GM23338 (cell line): ENCODE data around the gene ITGB5. TPM values are rescaled to one million over a fixed set of nuclear protein-coding genes. Genes with fewer than 3 reads are reported as not detected.

Experiments
- ATAC-seq: fragments of 200-7000 bp; cut with Tn5 transposase; 3 replicates; pipeline ENCODE4 v1.9.1; 2020
- DNase-seq: peaks from one replicate; pipeline ENCODE4 v3.0.0-alpha.2; 2015; ENCODE audit warnings: low spot score
- H2AFZ ChIP-seq: fragments of 200-600 bp; sonication (generic); 2 replicates; pipeline ENCODE4 v1.8.0; 2016; ENCODE audit warnings: antibody characterized with exemption, mild to moderate bottlenecking, moderate library complexity
- H3F3A ChIP-seq: fragments of 200-600 bp; sonication (generic); replicated peaks from 2 replicates; pipeline ENCODE4 v1.8.0; 2017; ENCODE audit warnings: antibody characterized with exemption, mixed run types, low read depth
- H3K27ac ChIP-seq: fragments of 200-600 bp; sonication (generic); 2 replicates; pipeline ENCODE4 v1.6.1; 2016; ENCODE audit warnings: low read depth
- H3K27me3 ChIP-seq: fragments of 200-600 bp; sonication (generic); 2 replicates; pipeline ENCODE4 v1.8.0; 2016; ENCODE audit warnings: mild to moderate bottlenecking, mixed run types, moderate library complexity; ENCODE audit not compliant: insufficient read depth
- H3K36me3 ChIP-seq: fragments of 200-600 bp; sonication (generic); 2 replicates; pipeline ENCODE4 v1.8.0; 2016; ENCODE audit warnings: mild to moderate bottlenecking; ENCODE audit not compliant: insufficient read depth
- H3K4me1 ChIP-seq: fragments of 200-600 bp; sonication (generic); 2 replicates; pipeline ENCODE4 v1.8.0; 2016; ENCODE audit warnings: mild to moderate bottlenecking, moderate library complexity; ENCODE audit not compliant: insufficient read depth
- H3K4me2 ChIP-seq: fragments of 200-600 bp; sonication (generic); 2 replicates; pipeline ENCODE4 v1.7.1; 2017; ENCODE audit warnings: mixed run types
- H3K4me3 ChIP-seq: fragments of 200-600 bp; sonication (generic); 2 replicates; pipeline ENCODE4 v1.6.1; 2016; ENCODE audit warnings: mixed run types
- H3K79me2 ChIP-seq: fragments of 200-600 bp; sonication (generic); replicated peaks from 2 replicates; pipeline ENCODE4 v1.8.0; 2017; ENCODE audit warnings: mild to moderate bottlenecking; ENCODE audit not compliant: insufficient read depth
- H3K9me2 ChIP-seq: fragments of 200-600 bp; sonication (generic); 2 replicates; pipeline ENCODE4 v1.8.0; 2017; ENCODE audit not compliant: insufficient read depth
- H4K20me1 ChIP-seq: fragments of 200-600 bp; sonication (generic); replicated peaks from 2 replicates; pipeline ENCODE4 v1.8.0; 2017; ENCODE audit warnings: mild to moderate bottlenecking; ENCODE audit not compliant: insufficient read depth
- H3K27ac Mint-ChIP-seq: 2 replicates; pipeline ENCODE4 v1.8.0; 2020; ENCODE audit warnings: inconsistent platforms, mild to moderate bottlenecking, moderate library complexity, mixed read lengths
- H3K27me3 Mint-ChIP-seq: 3 replicates; pipeline ENCODE4 v1.8.0; 2022; ENCODE audit warnings: low read depth, mild to moderate bottlenecking, moderate library complexity, mixed read lengths, inconsistent platforms; ENCODE audit not compliant: insufficient read depth, poor library complexity
- H3K36me3 Mint-ChIP-seq: 3 replicates; pipeline ENCODE4 v1.8.0; 2021; ENCODE audit warnings: low read depth, mild to moderate bottlenecking, inconsistent platforms, moderate library complexity, mixed read lengths
- H3K4me1 Mint-ChIP-seq: 3 replicates; pipeline ENCODE4 v1.8.0; 2020; ENCODE audit warnings: mild to moderate bottlenecking, inconsistent platforms, mixed read lengths
- H3K4me3 Mint-ChIP-seq: 3 replicates; pipeline ENCODE4 v1.8.0; 2021; ENCODE audit warnings: moderate library complexity, mild to moderate bottlenecking, inconsistent platforms, mixed read lengths
- H3K9me3 Mint-ChIP-seq: 3 replicates; pipeline ENCODE4 v1.8.0; 2020; ENCODE audit warnings: moderate library complexity, mild to moderate bottlenecking, inconsistent platforms, mixed read lengths
- CREB1 ChIP-seq: fragments of 250-450 bp; sonication (Bioruptor Pico); IDR thresholded peaks from 2 replicates; pipeline ENCODE4 v1.5.0; 2020; ENCODE audit warnings: low read depth, mild to moderate bottlenecking, moderate library complexity
- ZNF114 ChIP-seq: fragments of 250-450 bp; sonication (Bioruptor Pico); IDR thresholded peaks from 2 replicates; pipeline ENCODE4 v1.5.0; 2020; ENCODE audit warnings: mild to moderate bottlenecking, moderate library complexity
- ZNF462 ChIP-seq: fragments of 250-450 bp; sonication (Bioruptor Pico); IDR thresholded peaks from 2 replicates; pipeline ENCODE4 v1.5.0; 2020; ENCODE audit warnings: mild to moderate bottlenecking, moderate library complexity
- polyA plus RNA-seq: library from polyadenylated mRNA; unstranded; fragments of >200 nt; fragmentation: Nextera tagmentation; extraction: Ambion mirVana; gene quantifications from 2 replicates; pipeline ENCODE4 v1.2.1, GENCODE V29; 2016
- total RNA-seq: library from RNA; depleted of rRNA; stranded (reverse); fragments of >200 nt; shearing (Covaris generic); gene quantifications from 2 replicates; pipeline ENCODE4 v1.2.3, GENCODE V29; 2014

Gene ITGB5
- total and polyA plus RNA-seq, 2 experiments from 2014 or later = 68.2 to 269 TPM

DNA sequence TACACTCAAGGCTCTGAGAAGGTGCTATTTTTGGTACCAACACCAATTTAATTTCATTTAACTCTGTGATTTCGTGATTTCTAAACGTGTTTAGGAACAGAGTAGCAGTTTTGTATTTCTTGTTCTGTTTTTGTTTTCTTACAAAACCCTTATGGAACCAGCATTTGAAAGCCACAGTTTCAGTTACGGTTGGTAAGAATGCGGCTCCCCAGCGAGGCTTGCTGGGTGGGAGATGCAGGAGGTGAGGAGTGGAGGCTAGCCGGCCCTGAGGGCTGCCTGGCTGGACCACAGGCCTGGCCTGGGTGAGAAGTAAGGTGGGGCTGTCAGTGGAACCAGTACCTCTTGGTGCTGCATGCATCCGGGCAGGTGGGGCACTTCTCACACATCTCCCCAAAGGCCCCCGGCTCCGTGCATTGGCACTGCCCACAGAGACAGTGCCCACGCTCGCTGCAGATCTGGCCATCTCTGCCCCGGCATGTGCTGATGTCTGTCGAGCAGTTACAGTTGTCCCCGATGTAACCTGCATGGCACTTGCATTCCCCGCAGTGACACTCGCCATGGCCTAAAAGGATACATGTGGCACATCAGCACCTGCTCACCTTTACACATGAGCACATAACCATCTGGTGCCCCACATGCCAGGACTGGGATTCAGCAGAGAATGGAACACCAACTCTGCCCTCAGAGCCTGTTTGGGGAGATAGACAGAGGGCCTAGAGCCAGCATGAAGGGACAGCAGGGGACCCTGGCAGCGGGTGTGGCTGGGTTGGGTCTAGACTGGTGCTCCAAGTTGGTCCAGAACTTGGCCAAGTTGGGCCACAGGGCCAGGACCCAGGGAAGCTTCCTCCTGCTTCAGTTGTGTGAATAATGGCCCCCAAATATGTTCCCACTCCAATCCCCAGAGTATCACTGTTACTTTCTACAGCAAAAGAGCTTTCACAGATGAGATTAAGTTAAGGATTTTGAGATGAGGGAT is 113.5 kb downstream of the ITGB5 start:
- Mint-ChIP-seq H3K27ac (peak overlapping the region; percentile 70), H3K4me1 (peaks cover 51% of the 10 kb centered on the region)
- no peak for ATAC-seq

More for the DNA sequence above, 113.5 kb downstream of the ITGB5 start:
- Mint-ChIP-seq H3K4me3 (no peak overlapping the region; the same call in 2 of the 3 replicates), H3K27me3 (peaks cover 16% of the 10 kb centered on the region), H3K36me3 (peaks cover 67% of the 10 kb centered on the region), H3K9me3 (no peaks in the 10 kb centered on the region)
- Histone ChIP-seq H3K36me3 (peaks cover 7% of the 10 kb centered on the region), H3K4me2 (peak overlapping the region; percentile 25; the same call in 1 of the 2 replicates), H3F3A (0 out of 2 replicates have a peak, but pooled peaks cover 8% of the 10 kb centered on the region), H3K4me1 (peaks cover 19% of the 10 kb centered on the region), H3K27me3 (no peaks in the 10 kb centered on the region), H3K4me3 (no peak overlapping the region), H4K20me1 (no peaks in the 10 kb centered on the region; the same call in none of the 2 replicates), H3K79me2 (peaks cover 8% of the 10 kb centered on the region; the same call in 1 of the 2 replicates), H3K9me2 (no peaks in the 10 kb centered on the region), H2AFZ (no peak overlapping the region), H3K27ac (peak overlapping the region; percentile 89)
- no peak for DNase-seq
- TF ChIP-seq ZNF462 (CRISPR knock-in tag) (no peak), ZNF114 (no peak), CREB1 (CRISPR knock-in tag) (no peak)
